NCI-H446 treated with DMSO at 0.1 percent for 48 hours (cell line): ENCODE measurements around the gene NEDD4.
"Not testable (repeated sequence)": the region's sequence is repeated elsewhere in the genome, so short reads cannot be mapped to it uniquely, and the experiment has no call there.

Source experiments
- DNase-seq: peaks from one replicate; lab custom pipeline; 2025; lab: John Stamatoyannopoulos, UW

NEDD4 gene

DNA sequence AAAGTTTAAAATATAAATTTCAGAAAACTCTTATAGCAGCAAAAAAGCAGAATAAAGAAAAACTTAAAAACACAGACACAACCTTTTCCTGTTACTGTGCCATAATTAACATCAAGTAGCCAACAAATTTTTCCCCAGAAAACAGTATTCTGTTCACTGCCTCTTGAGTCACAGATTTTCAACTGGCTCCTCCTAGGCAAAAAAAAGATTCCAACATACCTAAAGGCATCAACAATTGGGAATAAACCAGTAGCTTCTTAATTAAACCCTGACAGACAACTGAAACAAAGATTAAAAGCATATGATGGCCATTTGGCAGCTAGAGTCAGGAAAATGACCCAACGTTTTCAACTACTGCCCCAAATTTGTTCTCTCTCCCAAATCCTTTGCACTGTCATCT is 10.9 kb upstream of the NEDD4 start:
- not testable (repeated sequence) for DNase-seq

DNA sequence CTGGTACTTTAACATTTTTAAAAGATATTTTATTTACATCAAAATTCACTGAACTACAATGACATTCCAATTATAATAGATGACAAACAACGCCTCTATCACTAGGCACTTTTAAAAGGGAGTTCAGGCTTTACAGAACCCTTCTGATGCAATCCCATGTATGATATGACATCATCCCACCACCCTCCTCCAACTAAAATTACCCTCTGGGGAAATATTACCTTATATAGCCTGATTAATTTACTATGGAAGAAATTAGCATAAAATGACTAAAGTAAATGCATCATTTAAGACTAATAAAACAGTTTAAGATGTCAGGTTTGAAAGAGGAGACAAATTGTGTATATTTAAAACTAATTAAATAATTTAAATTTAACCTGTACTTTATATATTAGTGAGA is 10.4 kb upstream of the NEDD4 start:
- not testable (repeated sequence) for DNase-seq

DNA sequence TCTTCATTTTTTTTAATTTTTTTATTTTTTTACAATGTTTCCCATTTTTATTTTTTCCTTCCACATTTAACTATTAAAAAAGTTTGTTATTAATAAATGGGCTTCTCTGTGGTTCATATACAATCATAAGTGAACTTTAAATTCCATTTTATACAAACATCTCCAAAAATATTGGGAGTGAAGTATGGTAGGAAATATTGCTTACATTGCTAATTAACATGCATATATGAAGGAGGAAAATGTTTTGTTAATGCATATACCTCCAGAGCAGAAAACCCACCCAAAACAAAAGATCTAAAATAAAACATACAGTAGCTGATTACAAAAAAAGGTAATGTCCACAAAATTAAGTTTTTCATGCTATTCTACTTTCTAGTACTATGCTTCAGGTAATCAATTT is 9.9 kb upstream of the NEDD4 start:
- DNase-seq: not testable (repeated sequence)

DNA sequence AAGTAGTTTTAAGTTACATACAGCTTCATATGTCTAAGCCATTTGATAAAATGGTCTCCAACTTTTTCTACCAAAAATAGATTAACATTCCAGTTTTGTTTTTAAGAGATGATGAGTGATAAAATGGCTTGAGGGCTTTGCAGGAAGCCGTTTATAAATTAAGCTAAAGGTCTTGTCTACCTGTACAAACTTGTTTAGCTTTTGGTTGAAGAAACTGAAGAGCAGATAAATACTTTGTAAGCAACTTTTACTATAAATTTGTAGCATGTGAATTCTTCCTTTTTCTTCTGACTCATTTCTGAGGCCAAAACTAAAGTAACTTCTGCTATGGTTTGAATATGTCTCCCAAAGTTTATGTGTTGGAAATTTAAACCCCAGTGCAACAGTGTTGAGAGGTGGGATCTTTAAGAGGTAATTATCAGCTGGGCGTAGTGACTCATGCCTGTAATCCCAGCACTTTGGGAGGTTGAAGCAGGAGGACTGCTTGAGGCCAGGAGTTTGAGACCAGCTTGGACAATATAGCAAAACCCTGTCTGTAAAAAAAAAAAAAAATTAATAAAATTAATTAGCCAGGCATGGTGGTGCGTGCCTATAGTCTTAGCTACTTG is 8.2 kb upstream of the NEDD4 start:
- no peak for DNase-seq

DNA sequence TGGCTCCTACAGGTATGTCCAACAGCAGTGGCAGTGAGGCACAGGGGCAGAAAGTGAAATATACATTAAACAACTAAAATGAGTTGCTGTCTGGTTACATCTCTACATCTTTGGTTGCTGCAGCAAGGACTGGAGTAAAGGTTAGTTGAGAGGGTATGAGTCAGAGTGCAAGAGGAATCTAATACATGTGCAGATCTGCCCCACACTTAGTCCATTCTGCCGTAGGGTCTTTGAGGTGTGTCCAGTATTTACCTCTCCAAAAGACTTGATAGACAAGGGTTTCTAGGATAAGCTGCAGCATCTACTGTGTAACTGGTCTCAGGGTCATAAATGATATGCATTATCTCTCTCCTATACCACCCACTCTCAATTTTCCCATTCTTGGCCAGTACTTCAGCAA is 6.2 kb upstream of the NEDD4 start:
- no peak for DNase-seq

DNA sequence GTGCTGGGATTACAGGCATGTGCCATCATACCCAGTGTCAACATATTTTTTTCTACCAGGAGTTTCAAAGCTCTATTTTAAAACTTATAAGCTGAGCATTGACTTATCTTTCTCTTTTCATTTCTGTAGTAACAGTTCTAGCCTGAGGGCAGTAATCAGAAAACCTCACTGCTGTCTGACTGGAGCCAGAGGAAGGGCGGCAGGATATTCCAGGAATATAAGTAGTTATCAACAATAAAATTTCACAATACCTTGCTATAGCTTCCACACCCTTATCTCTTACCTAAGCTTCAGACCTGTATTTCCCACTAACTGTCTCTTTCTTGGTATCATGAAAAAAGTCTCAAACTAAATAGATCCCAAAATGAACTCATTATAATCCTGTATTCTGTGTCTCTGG is 5.1 kb upstream of the NEDD4 start:
- DNase-seq: no peak

DNA sequence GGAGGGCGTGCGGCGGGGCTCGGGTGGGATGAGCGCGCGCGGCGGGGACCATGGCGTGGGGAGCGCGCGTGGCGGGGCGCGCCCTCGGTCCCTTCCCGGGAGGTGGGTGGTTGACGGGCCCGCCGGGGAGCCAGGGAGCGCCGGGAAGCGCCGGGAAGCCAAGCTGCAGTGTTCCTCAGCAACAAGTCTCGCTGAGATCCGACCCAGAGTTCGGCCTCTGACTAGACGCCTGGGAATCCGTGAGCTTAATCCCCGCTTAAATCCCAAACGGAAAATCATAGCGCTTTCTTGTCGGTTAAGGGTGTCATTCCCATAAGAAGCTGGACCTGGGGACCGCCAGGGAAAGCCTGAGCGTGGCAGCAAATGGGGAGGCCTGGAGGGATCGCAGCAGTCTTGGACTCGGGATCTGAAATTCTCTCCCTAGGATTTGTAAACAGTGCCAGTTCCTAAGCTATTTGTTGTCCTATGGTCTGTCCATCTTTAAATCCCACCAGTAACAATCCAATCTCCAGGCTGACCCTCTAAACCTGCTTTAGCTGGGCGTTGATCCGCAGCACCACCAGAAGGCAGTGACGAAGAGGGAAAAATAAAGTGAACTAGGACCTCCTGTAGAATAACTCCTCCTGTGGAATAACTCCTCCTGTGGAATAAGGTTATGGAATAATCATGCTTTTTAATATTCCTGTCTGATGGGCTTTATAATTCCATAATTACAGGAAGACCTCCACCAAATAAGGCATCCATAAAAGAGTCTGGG is 570 bp upstream of the NEDD4 start:
- DNase-seq: peak; percentile 13

DNA sequence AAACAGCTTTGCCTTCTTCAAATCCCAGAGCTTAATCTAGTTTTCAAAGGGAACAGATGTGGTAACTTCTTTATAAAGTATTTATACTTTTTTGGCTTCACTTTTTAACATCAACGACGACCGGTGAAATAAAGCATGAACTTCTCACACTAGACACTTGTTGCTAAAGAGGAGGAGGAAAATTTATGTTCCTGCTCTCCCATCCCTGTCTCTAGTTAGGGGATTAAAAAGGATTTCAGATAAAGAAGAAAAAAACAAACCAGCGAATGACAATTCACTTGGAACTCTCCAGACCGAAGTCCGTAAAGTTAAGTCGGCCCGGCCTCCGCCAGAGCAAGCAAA is 672 bp downstream of the NEDD4 start:
- DNase-seq: no peak

DNA sequence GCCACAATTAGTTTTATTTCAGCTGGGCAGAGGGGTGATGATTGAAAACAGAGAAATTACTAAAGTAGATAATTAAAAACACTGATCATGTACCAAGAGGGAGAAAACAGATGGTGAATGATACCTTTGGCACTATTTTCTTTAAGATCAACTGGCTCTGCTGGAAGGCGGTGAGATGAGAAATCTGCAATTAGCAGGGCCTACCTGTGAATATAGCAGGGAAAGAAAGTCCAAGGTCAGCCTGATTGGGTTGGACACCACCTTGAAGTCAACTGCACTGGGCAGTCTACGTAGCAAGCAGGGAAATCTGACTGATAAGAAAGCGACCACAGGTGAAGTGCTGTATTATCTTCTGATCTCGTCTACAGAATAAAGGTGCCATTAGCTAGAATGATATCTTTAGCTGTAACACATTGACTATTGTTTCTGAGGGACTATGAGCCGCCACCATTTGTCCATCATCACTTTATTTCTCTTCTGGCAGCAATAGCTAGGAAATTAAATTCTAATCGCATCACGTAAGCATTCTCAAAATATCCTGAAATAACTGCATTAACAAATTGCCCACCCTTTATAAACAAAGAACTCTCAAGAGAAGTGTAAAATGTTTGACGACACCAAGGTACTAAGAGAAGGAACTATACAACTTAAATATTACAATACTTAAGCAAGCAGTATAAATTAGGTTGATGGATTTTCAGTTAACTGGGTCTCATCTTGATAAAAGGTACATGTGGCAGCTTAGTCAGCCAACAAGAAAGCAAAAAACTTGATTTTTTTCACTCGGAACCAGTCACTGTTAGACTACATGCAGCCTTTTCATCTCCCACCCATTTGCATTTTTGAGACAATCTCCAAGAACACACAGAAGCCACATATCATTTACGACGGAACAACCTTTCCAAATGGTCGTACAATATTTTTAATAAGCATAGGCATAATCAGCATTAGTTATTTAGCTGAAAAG is 1.3 kb downstream of the NEDD4 start:
- no peak for DNase-seq

DNA sequence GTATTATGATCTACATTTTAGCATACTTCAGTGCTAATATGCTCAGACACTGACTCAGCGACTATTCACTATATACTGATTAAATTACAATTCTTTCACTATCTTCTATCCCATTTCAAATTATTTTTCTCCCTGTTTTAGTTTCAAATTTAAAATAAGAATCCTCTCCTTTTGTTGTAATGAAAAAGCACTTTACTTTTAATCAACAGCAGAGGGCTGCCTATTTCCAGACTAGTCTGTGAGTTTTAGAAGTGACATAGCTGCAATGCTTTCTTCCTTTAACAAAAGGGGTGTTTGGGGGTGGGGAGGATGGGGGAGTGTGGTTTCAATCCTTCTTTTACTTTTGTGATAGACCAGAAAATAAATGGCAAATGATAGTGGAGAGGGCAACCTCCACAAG is 2.4 kb downstream of the NEDD4 start:
- no peak for DNase-seq

DNA sequence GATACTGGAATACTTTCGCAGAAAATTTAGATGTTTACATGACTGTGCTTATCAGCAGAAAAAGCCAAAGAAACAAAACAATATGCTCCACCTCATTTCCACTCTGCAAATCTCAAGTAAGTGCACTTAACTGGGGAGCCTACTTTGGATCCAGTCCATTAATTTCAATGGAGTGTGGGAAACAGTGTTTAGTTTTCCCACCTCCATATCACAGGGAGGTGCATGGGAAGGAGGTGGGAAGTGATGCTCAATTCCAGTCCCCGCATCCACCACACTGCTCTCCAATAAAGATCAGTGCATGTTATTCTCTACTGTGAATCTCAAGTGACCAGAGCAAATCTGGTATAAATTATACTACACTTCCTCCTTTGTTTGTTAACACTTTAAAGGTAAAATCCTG is 2.9 kb downstream of the NEDD4 start:
- no peak for DNase-seq

DNA sequence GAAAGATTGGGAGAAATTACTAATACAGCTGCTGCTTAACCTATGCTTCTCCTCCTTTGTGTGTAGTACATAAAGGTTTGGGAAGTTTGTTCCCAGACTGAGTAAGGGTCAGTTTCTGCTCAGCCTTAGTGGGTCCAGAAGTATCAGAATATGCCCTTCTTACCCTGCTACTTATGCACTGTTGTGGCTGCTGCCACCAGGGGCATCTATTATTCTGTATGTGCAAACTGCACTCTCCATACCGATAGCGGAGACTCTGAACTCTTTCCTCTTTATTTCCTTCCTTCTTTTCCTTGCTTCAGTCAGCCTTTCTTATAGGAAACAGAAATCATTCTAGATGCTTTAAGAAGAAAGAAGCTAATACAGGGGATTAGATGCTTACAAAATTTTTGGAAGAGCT is 4.0 kb downstream of the NEDD4 start:
- DNase-seq: no peak

DNA sequence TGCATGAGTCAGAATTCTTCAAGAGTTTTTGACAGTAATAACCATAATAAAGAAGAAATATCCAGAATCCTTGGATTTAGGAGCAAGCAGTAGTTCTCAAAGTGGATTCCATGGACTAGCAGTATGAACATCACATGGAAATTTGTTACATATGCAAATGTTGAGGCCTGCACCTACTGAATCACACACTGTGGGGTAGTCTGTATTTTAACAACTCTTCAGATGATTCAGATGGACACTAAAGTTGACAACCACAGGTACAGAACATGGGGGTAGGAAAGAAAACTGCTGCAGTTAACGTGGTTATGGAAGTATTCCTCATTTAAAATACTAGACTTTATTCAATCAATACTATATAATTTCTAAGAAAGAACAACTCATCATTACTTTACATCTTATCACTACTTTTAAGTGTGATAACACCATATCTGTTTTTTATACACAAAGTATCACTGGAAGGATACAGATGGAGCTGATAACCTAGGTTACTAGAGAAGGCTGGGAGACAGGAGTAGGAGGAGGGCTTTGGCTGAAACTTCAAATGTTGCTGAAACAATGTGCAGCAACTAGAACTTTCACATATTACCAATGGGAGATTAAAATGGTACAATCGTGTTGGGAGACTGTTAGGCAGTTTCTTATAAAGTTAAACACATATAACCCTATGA is 11.7 kb downstream of the NEDD4 start:
- no peak for DNase-seq

DNA sequence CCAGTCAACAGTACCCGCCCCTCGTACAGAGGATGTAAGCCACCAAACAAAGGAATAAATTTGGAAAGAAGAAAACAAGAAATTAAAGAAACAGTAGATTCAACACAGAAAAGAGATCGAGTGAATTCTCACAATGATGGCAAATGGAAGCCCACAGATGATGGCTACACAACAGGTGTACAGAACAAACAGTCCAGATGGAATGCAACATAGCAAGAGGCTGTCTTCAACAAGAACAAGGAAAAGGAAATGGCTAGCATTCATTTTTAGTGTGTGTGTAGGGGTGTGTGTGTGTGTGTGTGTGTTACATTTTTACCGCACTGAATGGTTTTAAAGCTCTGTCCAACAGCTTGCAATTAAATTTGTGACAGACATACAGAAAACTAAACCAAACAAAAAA is 12.9 kb downstream of the NEDD4 start:
- DNase-seq: no peak

DNA sequence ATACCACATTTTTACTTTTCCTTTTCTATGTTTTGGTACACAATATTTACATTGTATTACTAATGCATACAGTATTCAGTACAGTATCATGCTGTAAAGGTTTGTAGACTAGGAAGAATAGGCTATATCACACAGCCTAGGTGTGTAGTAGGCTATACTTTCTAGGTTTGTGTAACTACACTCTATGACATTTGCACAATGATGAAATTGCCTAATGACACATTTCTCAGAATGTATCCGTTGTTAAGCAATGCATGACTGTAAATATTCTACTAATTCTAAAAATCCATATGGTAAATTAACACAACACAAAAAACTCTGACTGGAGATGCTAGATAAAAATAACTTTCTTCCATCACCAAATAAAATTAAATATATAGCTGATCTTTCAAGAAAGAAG is 16.2 kb downstream of the NEDD4 start:
- no peak for DNase-seq

DNA sequence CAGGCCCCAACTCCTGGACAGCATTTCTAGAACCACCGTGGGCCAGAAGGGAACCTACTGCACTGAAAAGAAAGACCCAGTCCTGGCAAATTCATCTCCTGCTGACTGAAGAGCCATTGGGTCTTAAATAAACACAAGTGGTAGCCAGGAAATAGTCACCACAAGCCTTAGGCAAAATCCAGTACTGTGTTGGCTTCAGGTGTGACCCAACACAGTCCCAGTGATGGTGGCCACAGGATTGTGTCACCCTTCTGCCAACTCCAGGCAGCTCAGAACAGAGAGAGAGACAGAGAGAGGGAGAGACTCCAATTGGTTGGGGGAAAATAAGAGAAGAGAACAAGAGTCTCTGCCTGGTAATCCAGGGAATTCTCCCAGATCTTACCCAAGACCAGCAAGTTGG is 23.1 kb downstream of the NEDD4 start:
- no peak for DNase-seq

DNA sequence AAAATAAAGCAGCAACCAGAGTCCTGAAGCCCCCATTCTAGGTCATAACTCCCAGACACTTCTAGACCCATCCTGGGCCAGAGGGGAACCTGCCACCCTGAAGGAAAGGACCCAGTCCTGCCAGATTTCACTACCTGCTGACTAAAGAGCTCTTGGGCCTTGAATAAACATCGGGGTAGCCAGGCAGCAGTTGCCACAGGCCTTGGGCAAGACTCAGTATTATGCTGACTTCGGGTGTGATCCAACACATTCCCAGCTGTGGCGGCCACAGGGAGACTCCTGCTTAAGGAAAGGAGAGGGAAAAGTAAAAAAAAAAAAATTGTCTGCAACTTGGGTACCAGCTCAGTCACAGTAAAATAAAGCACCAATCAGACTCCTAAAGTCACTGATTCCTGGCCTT is 23.8 kb downstream of the NEDD4 start:
- DNase-seq: no peak

DNA sequence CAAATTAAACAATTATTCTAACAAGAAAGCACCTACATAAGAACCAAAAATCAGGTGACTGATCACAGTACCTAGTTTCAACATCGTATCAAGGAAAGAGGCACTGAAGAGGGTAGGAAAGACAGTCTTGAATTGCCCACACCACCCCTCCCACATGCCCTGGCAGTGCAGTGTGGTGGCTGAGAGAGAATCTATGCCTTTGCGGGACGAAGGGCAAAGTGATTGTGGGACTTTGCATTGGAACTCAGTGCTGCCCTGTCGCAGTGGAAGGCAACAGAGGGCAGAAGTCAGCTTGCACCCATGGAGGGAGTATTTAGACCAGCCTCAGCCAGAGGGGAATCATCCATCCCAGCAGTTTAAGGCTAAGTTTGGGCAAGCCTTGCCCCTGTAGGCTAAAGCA is 24.5 kb downstream of the NEDD4 start:
- DNase-seq: no peak

DNA sequence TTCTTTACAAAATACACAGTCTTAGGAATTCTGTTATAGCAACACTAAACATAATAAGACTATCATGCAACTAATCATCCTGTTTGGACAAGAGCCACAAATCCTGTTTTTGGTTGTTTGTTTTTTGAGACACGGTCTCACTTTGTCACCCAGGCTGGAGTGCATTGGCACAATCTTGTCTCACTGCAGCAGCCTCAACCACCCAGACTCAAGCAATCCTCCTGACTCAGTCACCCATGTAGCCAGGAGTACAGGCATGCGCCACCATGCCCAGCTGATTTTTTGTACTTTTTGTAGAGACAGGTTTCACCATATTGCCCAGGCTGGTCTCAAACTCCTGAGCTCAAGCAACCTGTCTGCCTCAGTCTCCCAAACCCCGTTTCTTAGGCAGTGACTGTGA is 28.3 kb downstream of the NEDD4 start:
- DNase-seq: no peak

DNA sequence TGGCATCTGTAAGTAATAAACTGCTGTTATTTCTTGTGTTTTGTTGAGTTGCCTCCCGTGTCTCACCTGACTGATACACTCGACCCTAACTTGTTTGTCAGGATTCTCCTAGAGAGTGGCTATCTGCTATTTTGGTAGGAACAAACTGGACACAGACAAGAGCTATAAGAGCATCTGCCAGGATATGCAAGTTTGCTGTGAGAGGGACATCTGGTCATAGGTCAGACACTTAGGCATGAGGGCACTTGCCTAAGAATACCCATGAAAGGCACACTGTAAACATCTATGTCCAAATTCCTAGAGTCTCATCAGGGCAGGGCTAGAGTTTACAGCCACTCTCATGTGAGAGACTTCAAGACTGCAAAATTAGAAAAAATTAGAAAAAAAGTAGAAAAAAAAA is 32.5 kb downstream of the NEDD4 start:
- DNase-seq: no peak

DNA sequence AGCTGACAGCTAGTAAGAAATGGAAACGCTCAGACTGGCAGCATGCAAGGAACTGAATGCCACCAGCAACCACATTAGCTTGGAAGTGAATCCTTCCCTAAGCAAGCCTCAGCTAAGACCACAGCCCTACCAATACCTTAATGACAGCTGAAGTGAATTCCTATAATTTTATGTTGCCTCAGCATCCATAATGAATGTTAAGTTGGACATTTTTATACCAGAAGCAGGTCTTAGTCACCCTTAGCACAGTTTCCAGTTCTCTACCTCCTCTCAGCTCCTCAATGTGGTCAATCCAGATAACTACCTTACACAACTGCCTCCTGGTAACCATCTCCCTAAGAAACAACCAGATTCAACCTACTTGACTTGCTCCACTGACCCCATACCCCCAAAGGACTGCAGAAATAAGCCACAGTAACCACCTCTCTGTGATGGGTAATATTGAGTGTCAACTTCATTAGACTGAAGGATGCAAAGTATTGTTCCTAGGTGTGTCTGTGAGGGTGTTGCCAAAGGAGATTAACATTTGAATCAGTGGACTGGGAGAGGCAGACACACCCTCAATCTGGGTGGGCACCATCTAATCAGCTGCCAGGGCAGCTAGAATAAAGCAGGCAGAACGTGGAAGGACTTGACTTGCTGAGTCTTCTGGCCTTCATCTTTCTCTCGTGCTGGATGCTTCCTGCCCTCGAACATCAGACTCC is 33.5 kb downstream of the NEDD4 start:
- DNase-seq: no peak

DNA sequence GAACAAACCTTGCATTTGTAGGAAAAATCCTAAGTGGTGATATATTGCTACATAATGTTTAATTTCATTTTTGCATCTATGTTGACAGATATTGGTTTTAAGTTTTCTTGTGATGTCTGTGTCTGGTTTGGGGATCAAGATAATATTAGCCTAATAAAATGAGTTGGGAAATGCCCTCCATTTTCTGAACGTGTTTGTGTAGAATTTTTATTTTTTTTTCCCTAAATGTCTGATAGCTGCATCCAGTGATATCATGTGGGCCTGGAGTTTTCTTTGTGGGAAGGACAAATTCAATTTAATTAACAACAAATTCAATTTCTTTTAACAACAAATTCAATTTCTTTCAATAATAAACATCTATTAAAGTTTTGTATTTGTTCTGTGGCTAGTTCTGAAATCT is 35.1 kb downstream of the NEDD4 start:
- DNase-seq: no peak
